HepG2 (cell line): ENCODE results near the gene CAMTA1. TPM values are rescaled to one million over a fixed set of nuclear protein-coding genes. Genes with fewer than 3 reads are reported as not detected.

ENCODE experiments used
- ATAC-seq: fragments of 200-7000 bp; cut with Tn5 transposase; 3 replicates; pipeline ENCODE4 v1.9.1; 2020; ENCODE audit warnings: mild to moderate bottlenecking, moderate library complexity
- BruUV-seq: library from RNA; stranded (reverse); fragments of 400-500 nt; replicated peaks from 2 replicates; lab custom pipeline; 2021; lab: Mats Ljungman, UMichigan
- CTCF ChIA-PET: fragments of 300-600 bp; formaldehyde crosslinking; extraction: SDS; loops from one replicate; lab custom pipeline; 2021; ENCODE audit warnings: low total read pairs, inconsistent platforms, low intra/inter-chr PET ratio; lab: Yijun Ruan, JAX
- POLR2A ChIA-PET: fragments of 350-600 bp; sonication (Branson Sonifier 250); formaldehyde crosslinking; loops from one replicate; lab custom pipeline; 2020; ENCODE audit warnings: antibody characterized with exemption, inconsistent platforms; lab: Yijun Ruan, JAX
- DNase-seq: peaks from one replicate; pipeline ENCODE4 v3.0.0-alpha.2; 2015; ENCODE audit warnings: low spot score
- FAIRE-seq: peaks from 3 replicates; lab custom pipeline; 2011; peaks lifted over from hg19 to GRCh38; lab: Jason Lieb, UNC
- H2AFZ ChIP-seq: one replicate; pipeline ENCODE4 v1.6.1; 2011; ENCODE audit warnings: low read length, inconsistent platforms
- H3K27ac ChIP-seq: fragments of 300-600 bp; 3 replicates; pipeline ENCODE4 v1.8.0; 2011; ENCODE audit warnings: mixed run types, mild to moderate bottlenecking, mixed read lengths, low read length, inconsistent platforms; ENCODE audit not compliant: insufficient read depth; ENCODE audit errors: extremely low read length
- H3K27me3 ChIP-seq, 2 experiments: fragments of 200-600 bp in 1 of 2; 2 replicates in 1 of 2; 3 replicates in 1 of 2; pipeline versions ENCODE4 v1.6.0 to v1.8.0; 2011; ENCODE audit warnings: low read length in 2 of 2, mild to moderate bottlenecking in 2 of 2, moderate library complexity in 2 of 2, inconsistent platforms in 1 of 2; ENCODE audit not compliant: insufficient read depth in 2 of 2, control insufficient read depth in 1 of 2
- H3K36me3 ChIP-seq, 2 experiments: fragments of 200-600 bp in 1 of 2; replicated peaks in 1 of 2; 2 replicates in 1 of 2; 3 replicates in 1 of 2; pipeline versions ENCODE4 v1.5.1 to v1.8.0; 2011; ENCODE audit warnings: low read length in 2 of 2, inconsistent platforms in 1 of 2; ENCODE audit not compliant: insufficient read depth in 2 of 2, control insufficient read depth in 1 of 2
- H3K4me1 ChIP-seq: 2 replicates; pipeline ENCODE4 v1.5.1; 2012; ENCODE audit warnings: low read length, inconsistent platforms; ENCODE audit not compliant: insufficient read depth
- H3K4me2 ChIP-seq: 2 replicates; pipeline ENCODE4 v1.6.0; 2011; ENCODE audit warnings: low read depth, low read length, inconsistent platforms
- H3K4me3 ChIP-seq, 3 experiments: fragments of 200-600 bp in 1 of 3; sonication (generic), shearing (Covaris generic) in 1 of 3; replicated peaks in 1 of 3; 2 replicates each; pipeline ENCODE4 v1.5.1; 2011 to 2016; ENCODE audit warnings: low read length in 3 of 3, inconsistent platforms in 2 of 3, low read depth in 2 of 3, mild to moderate bottlenecking in 2 of 3, control low read depth in 1 of 3, mixed read lengths in 1 of 3; ENCODE audit not compliant: insufficient read depth in 1 of 3
- H3K79me2 ChIP-seq: one replicate; pipeline ENCODE4 v1.6.1; 2011; ENCODE audit warnings: low read length, inconsistent platforms; ENCODE audit not compliant: insufficient read depth
- H3K9ac ChIP-seq: 2 replicates; pipeline ENCODE4 v1.6.0; 2011; ENCODE audit warnings: mild to moderate bottlenecking, low read depth, low read length, inconsistent platforms; ENCODE audit not compliant: insufficient read depth
- H3K9me3 ChIP-seq: 2 replicates; pipeline ENCODE4 v1.5.1; 2012; ENCODE audit warnings: mild to moderate bottlenecking, low read length
- H4K20me1 ChIP-seq: 2 replicates; pipeline ENCODE4 v1.6.0; 2011; ENCODE audit warnings: inconsistent platforms, mild to moderate bottlenecking, low read length, moderate library complexity; ENCODE audit not compliant: insufficient read depth
- ATF3 ChIP-seq: sonication (generic); formaldehyde crosslinking; IDR thresholded peaks from 2 replicates; pipeline ENCODE4 v1.4.0; 2020; ENCODE audit warnings: missing genetic modification reagents
- CHD4 ChIP-seq: fragments of 200-600 bp; sonication (generic); IDR thresholded peaks from 2 replicates; pipeline ENCODE4 v1.7.0; 2017; ENCODE audit warnings: mild to moderate bottlenecking, low read length, borderline replicate concordance
- JARID2 ChIP-seq: sonication (generic); formaldehyde crosslinking; IDR thresholded peaks from 2 replicates; pipeline ENCODE4 v1.8.1; 2023; ENCODE audit warnings: missing genetic modification reagents, inconsistent platforms; ENCODE audit not compliant: insufficient replicate concordance
- NFATC3 ChIP-seq: sonication (generic); formaldehyde crosslinking; IDR thresholded peaks from 2 replicates; pipeline ENCODE4 v1.5.1; 2020; ENCODE audit warnings: mild to moderate bottlenecking, missing genetic modification reagents
- SIX1 ChIP-seq: sonication (generic); formaldehyde crosslinking; IDR thresholded peaks from 2 replicates; pipeline ENCODE4 v1.4.0; 2020; ENCODE audit warnings: missing genetic modification reagents, borderline replicate concordance
- STAT6 ChIP-seq: sonication (generic); formaldehyde crosslinking; IDR thresholded peaks from 2 replicates; pipeline ENCODE4 v1.4.0; 2020; ENCODE audit warnings: missing genetic modification reagents, mild to moderate bottlenecking, borderline replicate concordance
- THAP11 ChIP-seq: IDR thresholded peaks from 2 replicates; pipeline ENCODE4 v1.6.1; 2016; ENCODE audit warnings: missing biosample characterization, missing genetic modification reagents
- ZNF124 ChIP-seq: sonication (generic); formaldehyde crosslinking; IDR thresholded peaks from 2 replicates; pipeline ENCODE4 v1.4.0; 2020; ENCODE audit warnings: missing genetic modification reagents
- ZNF432 ChIP-seq: sonication (generic); formaldehyde crosslinking; IDR thresholded peaks from 2 replicates; pipeline ENCODE4 v1.5.0; 2020; ENCODE audit warnings: missing genetic modification reagents, mild to moderate bottlenecking, borderline replicate concordance
- ZNF691 ChIP-seq: sonication (generic); formaldehyde crosslinking; IDR thresholded peaks from 2 replicates; pipeline ENCODE4 v1.4.0; 2020; ENCODE audit warnings: missing genetic modification reagents, low read depth, mild to moderate bottlenecking, borderline replicate concordance
- WGBS: methylation state at CpG from one replicate; pipeline ENCODE4 v1.1.6; 2017; ENCODE audit warnings: low lambda C conversion rate; 5-methylcytosine and 5-hydroxymethylcytosine counted together
- in situ Hi-C: cut with HindIII; loops from 2 replicates; pipeline ENCODE4 v1.10.0; 2017; ENCODE audit warnings: low pct_unique_long_range_greater_than_20kb; ENCODE audit not compliant: extremely low pct_ligation_motif_present
- intact Hi-C: fragments of 100-400 bp; cut with micrococcal nuclease; formaldehyde crosslinking; loops from one replicate; pipeline ENCODE4 v1.10.0; 2022; ENCODE audit not compliant: unreplicated experiment
- polyA plus RNA-seq, 8 experiments: library from polyadenylated mRNA; depleted of rRNA in 3 of 8; stranded (reverse) in 7 of 8; unstranded in 1 of 8; fragments of >200 nt; fragmentation: Illumina TruSeq in 4 of 8; extraction: Trizol in 4 of 8; gene quantifications; 2 replicates each; pipeline versions ENCODE4 v1.2.1 to v1.2.3, GENCODE V29; 2011 to 2016; ENCODE audit warnings: low read depth in 4 of 8, missing spikeins in 1 of 8, mixed read lengths in 1 of 8; ENCODE audit not compliant: insufficient read depth in 1 of 8
- total RNA-seq, 5 experiments: library from RNA; depleted of rRNA; stranded (reverse); fragments of >200 nt; fragmentation: Illumina TruSeq; extraction: Trizol; gene quantifications; 2 replicates each; pipeline ENCODE4 v1.2.3, GENCODE V29; 2016; ENCODE audit warnings: low read depth in 1 of 5

Gene CAMTA1
- total and polyA plus RNA-seq, 2 of the 13 experiments (the other 11 are each of a cell fraction or from before 2014, with no cell fraction given), result 25.0 to 36.4 TPM

- WGBS, result 32% methylated on average over 7 of the region's 7 CpGs
- H3K36me3 ChIP-seq, result no peaks in the 10 kb centered on the region
- peaks cover 10% of the 10 kb centered on the region; the same call in 1 of the 2 replicates for H3K9me3 ChIP-seq
- ChIA-PET CTCF (no interaction called here), POLR2A (no interaction called here)
- H3K79me2 ChIP-seq, result no peaks in the 10 kb centered on the region
- ATAC-seq (no peak), FAIRE-seq (no peak), DNase-seq (no peak)
- peaks cover 10% of the 10 kb centered on the region for H3K4me1 ChIP-seq
- H3K4me3 ChIP-seq, result no peak overlapping the region
- H4K20me1 ChIP-seq, result no peaks in the 10 kb centered on the region
- no peak overlapping the region for H3K27ac ChIP-seq
- H3K27me3 ChIP-seq, result no peaks in the 10 kb centered on the region; a peak in 1 of 5 replicates
- no peak overlapping the region for H3K4me2 ChIP-seq
- in situ Hi-C loops, result no loop called here
- no TSS peak for BruUV-seq
- intact Hi-C loops, result no loop called here
- H2AFZ ChIP-seq, result no peak overlapping the region
- TF ChIP-seq NFATC3 (CRISPR knock-in tag) (no peak), THAP11 (CRISPR knock-in tag) (no peak), JARID2 (CRISPR knock-in tag) (no peak), ZNF124 (no peak), ZNF691 (CRISPR knock-in tag) (no peak), SIX1 (CRISPR knock-in tag) (no peak), CHD4 (no peak)
- H3K9ac ChIP-seq, result no peak overlapping the region
These were observed 6.0 kb upstream of the CAMTA1 start for GRCh38 chr1:6779089-6779805.

GRCh38 chr1:6782151-6782550 is 3.1 kb upstream of the CAMTA1 start:
- intact Hi-C loops, result loop anchor here (10.0 kb wide), 1 partner anchor 57 kb away; no protein-coding TSS in a partner anchor
- in situ Hi-C loops, result no loop called here

More at GRCh38 chr1:6782151-6782550, 3.1 kb upstream of the CAMTA1 start:
- Histone ChIP-seq H3K36me3 (no peaks in the 10 kb centered on the region), H4K20me1 (peaks cover 10% of the 10 kb centered on the region; the same call in 1 of the 2 replicates), H3K4me3 (no peak overlapping the region), H3K9me3 (no peaks in the 10 kb centered on the region), H3K27me3 (no peaks in the 10 kb centered on the region), H2AFZ (no peak overlapping the region), H3K4me1 (peaks cover 19% of the 10 kb centered on the region), H3K79me2 (peaks cover 13% of the 10 kb centered on the region), H3K27ac (no peak overlapping the region), H3K4me2 (no peak overlapping the region), H3K9ac (no peak overlapping the region)
- ChIA-PET CTCF (no interaction called here), POLR2A (no interaction called here)
- ATAC-seq, result no peak
- no peak for DNase-seq
- BruUV-seq, result no TSS peak
- no peak for FAIRE-seq
- TF ChIP-seq STAT6 (CRISPR knock-in tag) (no peak), ZNF432 (CRISPR knock-in tag) (no peak), ATF3 (CRISPR knock-in tag) (no peak)
- 96% methylated on average over 4 of the region's 6 CpGs for WGBS
